ENCODE measurements around the gene CYSLTR2. TPM values are rescaled to one million over a fixed set of nuclear protein-coding genes. Genes with fewer than 3 reads are reported as not detected.

The CYSLTR2 gene
- total and polyA plus RNA-seq, 9 donors: 0.30 to 8.3 (median 2.1) TPM

DNA sequence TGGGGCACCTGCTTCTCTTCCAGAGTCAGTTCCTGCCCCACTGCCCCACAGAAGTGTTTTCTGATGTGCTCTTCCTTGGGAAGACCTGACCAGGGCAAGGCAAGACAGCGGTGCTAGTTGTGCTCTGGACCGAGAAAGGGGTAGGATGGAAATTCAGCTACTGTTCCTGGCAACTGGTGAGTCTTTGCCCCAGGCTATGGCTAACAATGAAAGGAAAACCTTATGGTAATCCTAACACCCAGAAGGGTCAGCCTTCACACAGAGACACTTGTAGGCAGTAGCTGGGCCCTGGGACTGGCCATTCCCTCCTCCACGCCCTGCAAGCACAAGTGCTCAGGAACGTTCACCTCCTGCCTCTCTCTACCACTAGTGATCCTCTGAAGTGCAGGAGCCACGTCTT, 9.6 kb upstream of the CYSLTR2 start:
- no peak for TF ChIP-seq POLR2A (IDR thresholded peaks at IDR 0.05)
- TF ChIP-seq EP300 (IDR thresholded peaks at IDR 0.05): no peak
- no peak for TF ChIP-seq CTCF (IDR thresholded peaks at IDR 0.05)
- Histone ChIP-seq H3K4me1 (ENCODE audit: insufficient read depth) (no peaks in the 10 kb centered on the region), H3K27me3 (no peaks in the 10 kb centered on the region), H3K27ac (no peak overlapping the region), H3K9me3 (no peaks in the 10 kb centered on the region), H3K4me3 (no peak overlapping the region), H3K36me3 (no peaks in the 10 kb centered on the region)
- DNase-seq: no peak
- WGBS, 3 donors: 87 to 89% (median 88%) methylated on average over 5 of the region's 5 CpGs
- intact Hi-C loops (cut with DNase I): no loop called here

DNA sequence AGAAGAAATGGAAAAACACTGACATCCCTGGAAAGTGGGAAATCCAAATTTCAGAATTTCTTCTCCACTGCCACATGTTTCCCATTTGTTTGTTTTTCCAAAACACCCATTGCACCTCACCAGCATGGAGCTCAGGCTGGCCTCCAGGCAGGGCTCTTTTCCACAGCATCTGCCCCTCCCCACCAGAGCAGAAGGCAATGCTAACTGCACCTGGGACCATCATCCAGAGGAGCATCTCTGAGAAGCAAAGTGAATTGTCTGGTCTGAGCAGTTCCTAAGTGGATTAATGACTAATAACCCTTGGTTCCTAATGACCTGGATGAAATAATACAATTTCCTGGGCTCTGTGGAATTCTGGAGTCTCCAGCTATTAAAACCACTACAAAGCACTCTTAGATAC, 8.8 kb upstream of the CYSLTR2 start:
- Histone ChIP-seq H3K27ac (no peak overlapping the region), H3K9me3 (no peaks in the 10 kb centered on the region), H3K27me3 (no peaks in the 10 kb centered on the region), H3K4me1 (ENCODE audit: insufficient read depth) (no peaks in the 10 kb centered on the region), H3K4me3 (no peak overlapping the region), H3K36me3 (no peaks in the 10 kb centered on the region)
- no peak for DNase-seq
- no peak for TF ChIP-seq POLR2A (IDR thresholded peaks at IDR 0.05)
- TF ChIP-seq EP300 (IDR thresholded peaks at IDR 0.05): no peak
- TF ChIP-seq CTCF (IDR thresholded peaks at IDR 0.05): no peak
- intact Hi-C loops (cut with DNase I): no loop called here

DNA sequence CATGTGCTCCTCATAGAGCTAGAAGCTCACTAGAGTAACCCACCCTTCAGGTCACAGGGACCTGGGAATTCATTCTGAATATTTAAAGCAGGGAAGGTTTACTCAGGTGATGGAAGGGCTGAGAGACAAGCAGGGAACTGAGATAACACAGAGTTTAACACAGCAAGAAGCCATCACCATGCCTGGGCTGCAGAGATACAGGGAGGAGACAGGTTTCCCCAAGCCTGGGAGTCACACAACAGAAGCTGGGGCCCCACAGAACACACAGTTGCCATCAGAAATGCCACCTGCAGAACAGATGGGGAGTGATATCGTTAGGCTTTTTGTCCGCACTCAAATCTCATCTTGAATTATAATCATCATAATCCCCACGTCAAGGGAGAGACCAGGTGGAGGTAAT, 7.9 kb upstream of the CYSLTR2 start:
- Histone ChIP-seq H3K4me3 (no peak overlapping the region), H3K27ac (no peak overlapping the region), H3K27me3 (no peaks in the 10 kb centered on the region), H3K9me3 (no peaks in the 10 kb centered on the region), H3K36me3 (no peaks in the 10 kb centered on the region), H3K4me1 (ENCODE audit: insufficient read depth) (no peaks in the 10 kb centered on the region)
- intact Hi-C loops (cut with DNase I): no loop called here
- TF ChIP-seq POLR2A (IDR thresholded peaks at IDR 0.05) (no peak), CTCF (IDR thresholded peaks at IDR 0.05) (no peak), EP300 (IDR thresholded peaks at IDR 0.05) (no peak)
- no peak for DNase-seq
- 92 to 95% (median 93%) methylated on average over 3 of the region's 3 CpGs for WGBS, 3 donors

GRCh38 chr13:48646791-48647190, 6.9 kb upstream of the CYSLTR2 start:
- intact Hi-C loops (cut with DNase I): no loop called here
- Histone ChIP-seq H3K27ac (no peak overlapping the region), H3K27me3 (no peaks in the 10 kb centered on the region), H3K4me1 (ENCODE audit: insufficient read depth) (no peaks in the 10 kb centered on the region), H3K9me3 (no peaks in the 10 kb centered on the region), H3K4me3 (no peak overlapping the region), H3K36me3 (no peaks in the 10 kb centered on the region)
- WGBS, 3 donors: 94 to 100% (median 97%) methylated on average over 3 of the region's 3 CpGs
- TF ChIP-seq POLR2A (IDR thresholded peaks at IDR 0.05): no peak
- TF ChIP-seq CTCF (IDR thresholded peaks at IDR 0.05): no peak
- no peak for TF ChIP-seq EP300 (IDR thresholded peaks at IDR 0.05)
- DNase-seq: no peak

- intact Hi-C loops (cut with DNase I): no loop called here
- H3K36me3 ChIP-seq: no peaks in the 10 kb centered on the region
- H3K27ac ChIP-seq: no peak overlapping the region
- H3K27me3 ChIP-seq: no peaks in the 10 kb centered on the region
- DNase-seq: no peak
- TF ChIP-seq EP300 (IDR thresholded peaks at IDR 0.05) (no peak), POLR2A (IDR thresholded peaks at IDR 0.05) (no peak), CTCF (IDR thresholded peaks at IDR 0.05) (no peak)
- H3K9me3 ChIP-seq: no peaks in the 10 kb centered on the region
- H3K4me3 ChIP-seq: no peak overlapping the region
- WGBS, 3 donors: 96 to 98% (median 97%) methylated on average over 2 of the region's 2 CpGs
- no peaks in the 10 kb centered on the region for H3K4me1 ChIP-seq (ENCODE audit: insufficient read depth)
Observed at GRCh38 chr13:48647625-48648024, 6.1 kb upstream of the CYSLTR2 start.
